Heart left ventricle (tissue), 13 donors: ENCODE data around the gene BCORL1.

Source experiments
- CTCF ChIP-seq, 12 donors: fragments of 200-600 bp; sonication (generic) in 4 of 12; IDR thresholded peaks; one replicate each; pipeline versions ENCODE4 v1.5.0 to v1.8.0; 2018 to 2022; ENCODE audit warnings: antibody characterized with exemption in 12 of 12, mild to moderate bottlenecking in 5 of 12
- POLR2A ChIP-seq, 2 donors: fragments of 450-650 bp; IDR thresholded peaks; one replicate each; pipeline ENCODE4 v1.6.1; 2017; ENCODE audit warnings: antibody characterized with exemption in 2 of 2, mild to moderate bottlenecking in 2 of 2, moderate library complexity in 2 of 2
- donor health status: ischemic (EF 13 %, LVEDD 7.1; RV severe dilation, severe dysfunction).
- donor health status: DM: no; HTN: yes; CAD: no.
- donor health status: DM: no; HTN: no; CAD: no.
- donor health status: ischemic (EF 25% LVEDD 6.9; RV normal size, moderate dysfunction).
- donor health status: ischemic (EF 25% LVEDD 5.7; RV mildly dilated, moderate dysfunction).
- donor health status: ischemic (EF 35%, LVEDD 5.7; RV mildly dilated, moderate dysfunction).
- donor health status: nonischemic (EF 11% LVEDD 7.7; RV severe dilation, severe dysfunction).
- donor health status: DM: yes; HTN: yes; CAD: no.
- donor health status: PGD.
- donor health status: ischemic (EF 29% LVEDD 5.4; RV normal size, mild dysfunction).
- donor health status: nonischemic (EF 23%, LVEDD 6.1; RV moderate dilation, normal function).

GRCh38 chrX:129938081-129938480, 44.4 kb upstream of the BCORL1 start:
- TF ChIP-seq CTCF (IDR thresholded peaks at IDR 0.05), result no peak
- TF ChIP-seq POLR2A (IDR thresholded peaks at IDR 0.05), result no peak
